Hepatocyte (in vitro differentiated cells): ENCODE data around the gene XRCC2. TPM values are rescaled to one million over a fixed set of nuclear protein-coding genes. Genes with fewer than 3 reads are reported as not detected.

Source experiments
- DNase-seq: peaks from one replicate; pipeline ENCODE4 v3.0.0-alpha.2; 2016; ENCODE audit warnings: low spot score
- H2AFZ ChIP-seq: fragments of 200-600 bp; sonication (generic); 2 replicates; pipeline ENCODE4 v1.6.0; 2016; ENCODE audit warnings: antibody characterized with exemption, mild to moderate bottlenecking
- H3K27ac ChIP-seq: fragments of 200-600 bp; sonication (generic); 2 replicates; pipeline ENCODE4 v1.5.1; 2016; ENCODE audit warnings: mild to moderate bottlenecking
- H3K27me3 ChIP-seq: fragments of 200-600 bp; sonication (generic); 2 replicates; pipeline ENCODE4 v1.6.1; 2016
- H3K36me3 ChIP-seq: fragments of 200-600 bp; sonication (generic); replicated peaks from 2 replicates; pipeline ENCODE4 v1.5.1; 2016; ENCODE audit warnings: low read depth; ENCODE audit not compliant: insufficient read depth
- H3K4me1 ChIP-seq: fragments of 200-600 bp; sonication (generic); 2 replicates; pipeline ENCODE4 v1.5.1; 2016; ENCODE audit warnings: mild to moderate bottlenecking, moderate library complexity; ENCODE audit not compliant: insufficient read depth
- H3K4me2 ChIP-seq: fragments of 200-600 bp; sonication (generic); 2 replicates; pipeline ENCODE4 v1.6.0; 2016
- H3K4me3 ChIP-seq: fragments of 200-600 bp; sonication (generic); 2 replicates; pipeline ENCODE4 v1.5.1; 2016; ENCODE audit warnings: mild to moderate bottlenecking
- H3K79me2 ChIP-seq: fragments of 200-600 bp; sonication (generic); 2 replicates; pipeline ENCODE4 v1.6.0; 2017; ENCODE audit warnings: mild to moderate bottlenecking
- H3K9me2 ChIP-seq: fragments of 200-600 bp; sonication (generic); replicated peaks from 2 replicates; pipeline ENCODE4 v1.6.0; 2017; ENCODE audit warnings: mild to moderate bottlenecking; ENCODE audit not compliant: insufficient read depth
- H3K9me3 ChIP-seq: fragments of 200-600 bp; sonication (generic); 2 replicates; pipeline ENCODE4 v1.5.1; 2016; ENCODE audit warnings: low read depth, mild to moderate bottlenecking
- H4K20me1 ChIP-seq: fragments of 200-600 bp; sonication (generic); 2 replicates; pipeline ENCODE4 v1.6.0; 2016; ENCODE audit warnings: mild to moderate bottlenecking; ENCODE audit not compliant: insufficient read depth, poor library complexity, severe bottlenecking
- CTCF ChIP-seq: fragments of 200-600 bp; sonication (generic); IDR thresholded peaks from 2 replicates; pipeline ENCODE4 v1.5.1; 2016; ENCODE audit warnings: antibody characterized with exemption, mild to moderate bottlenecking; ENCODE audit not compliant: poor library complexity
- EZH2 ChIP-seq: fragments of 200-600 bp; sonication (generic); IDR thresholded peaks from 2 replicates; pipeline ENCODE4 v1.6.1; 2016; ENCODE audit warnings: antibody characterized with exemption, mild to moderate bottlenecking, borderline replicate concordance
- EZH2phosphoT487 ChIP-seq: fragments of 200-600 bp; sonication (generic); IDR thresholded peaks from one replicate; pipeline ENCODE4 v1.6.1; 2018; ENCODE audit warnings: antibody characterized with exemption, mild to moderate bottlenecking, low read depth, moderate library complexity; ENCODE audit not compliant: unreplicated experiment, severe bottlenecking
- WGBS: methylation state at CpG from one replicate; pipeline ENCODE4 v1.1.6; 2016; ENCODE audit warnings: low lambda C conversion rate; ENCODE audit errors: missing lambda C conversion rate; 5-methylcytosine and 5-hydroxymethylcytosine counted together
- polyA plus RNA-seq: library from polyadenylated mRNA; unstranded; fragments of >200 nt; fragmentation: Nextera tagmentation; extraction: Ambion mirVana; gene quantifications from 2 replicates; pipeline ENCODE4 v1.2.1, GENCODE V29; 2016
- total RNA-seq: library from RNA; depleted of rRNA; stranded (reverse); fragments of >200 nt; gene quantifications from 2 replicates; pipeline ENCODE4 v1.2.3, GENCODE V29; 2014

Gene XRCC2
- total and polyA plus RNA-seq, 2 experiments from 2014 or later = 1.1 to 2.3 TPM

- H3K4me2 ChIP-seq = no peak overlapping the region
- no peak for TF ChIP-seq EZH2phosphoT487
- H3K9me2 ChIP-seq = no peaks in the 10 kb centered on the region
- no peak overlapping the region for H3K27ac ChIP-seq
- 96% methylated on average over 5 of the region's 5 CpGs for WGBS
- H4K20me1 ChIP-seq = no peaks in the 10 kb centered on the region
- no peak overlapping the region for H2AFZ ChIP-seq
- no peaks in the 10 kb centered on the region for H3K9me3 ChIP-seq
- no peaks in the 10 kb centered on the region for H3K27me3 ChIP-seq
- no peak overlapping the region for H3K4me3 ChIP-seq
- H3K4me1 ChIP-seq = no peaks in the 10 kb centered on the region
- no peaks in the 10 kb centered on the region for H3K79me2 ChIP-seq
- H3K36me3 ChIP-seq = no peaks in the 10 kb centered on the region
- no peak for DNase-seq
These were observed 57.5 kb downstream of the XRCC2 start for GRCh38 chr7:152618427-152618826.

- TF ChIP-seq CTCF (no peak), EZH2phosphoT487 (no peak), EZH2 (no peak)
- no peak for DNase-seq
- no peaks in the 10 kb centered on the region for H3K27me3 ChIP-seq
- H3K4me3 ChIP-seq = no peak overlapping the region
- H3K4me1 ChIP-seq = no peaks in the 10 kb centered on the region
- no peaks in the 10 kb centered on the region for H3K36me3 ChIP-seq
- H3K9me3 ChIP-seq = no peaks in the 10 kb centered on the region
- H2AFZ ChIP-seq = no peak overlapping the region
- no peak overlapping the region for H3K4me2 ChIP-seq
- no peaks in the 10 kb centered on the region for H3K9me2 ChIP-seq
- H4K20me1 ChIP-seq = no peaks in the 10 kb centered on the region
- no peak overlapping the region for H3K27ac ChIP-seq
- WGBS = 83% methylated on average over 5 of the region's 5 CpGs
- H3K79me2 ChIP-seq = no peaks in the 10 kb centered on the region
These were observed 58.9 kb downstream of the XRCC2 start for GRCh38 chr7:152617056-152617455.

- DNase-seq = peak; percentile 32
- WGBS = 38% methylated on average over 13 of the region's 13 CpGs
- H2AFZ ChIP-seq = no peak overlapping the region
These were observed 60.8 kb downstream of the XRCC2 start for GRCh38 chr7:152615031-152615741.

More at GRCh38 chr7:152615031-152615741, 60.8 kb downstream of the XRCC2 start:
- Histone ChIP-seq H3K79me2 (no peaks in the 10 kb centered on the region), H3K4me2 (no peak overlapping the region), H3K27ac (peak overlapping the region; percentile 29), H3K27me3 (no peaks in the 10 kb centered on the region), H4K20me1 (no peaks in the 10 kb centered on the region), H3K9me2 (no peaks in the 10 kb centered on the region), H3K36me3 (no peaks in the 10 kb centered on the region), H3K4me3 (no peak overlapping the region), H3K9me3 (no peaks in the 10 kb centered on the region), H3K4me1 (no peaks in the 10 kb centered on the region)
- TF ChIP-seq CTCF (no peak), EZH2phosphoT487 (no peak), EZH2 (no peak)
